Cerebellar cortex (tissue), 1 donor: Measurements from ENCODE around the gene DSCAM.
A peak's percentile ranks its signal among the peaks of the same experiment; 100 is the strongest.

ENCODE experiments used
- DNase-seq: peaks from one replicate; pipeline ENCODE4 v3.0.0-alpha.2; 2015; ENCODE audit warnings: low spot score

The DSCAM gene

DNA sequence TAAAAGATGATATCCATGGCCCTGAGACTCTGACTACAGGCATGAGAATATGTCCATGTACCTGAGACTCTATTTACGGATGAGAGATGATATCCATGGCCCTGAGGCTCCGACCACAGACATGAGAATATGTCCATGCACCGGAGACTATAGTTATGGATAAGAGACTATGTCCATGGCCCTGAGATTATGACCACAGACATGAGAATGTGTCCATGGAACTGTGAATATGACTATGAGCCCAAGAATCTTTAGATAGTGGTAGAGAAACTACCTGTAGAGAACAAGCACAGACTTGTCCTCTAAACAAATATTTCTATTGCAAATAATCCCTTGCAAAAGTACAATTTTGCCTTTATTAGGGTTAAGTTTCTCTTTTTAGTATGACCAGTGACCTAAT lies 716.5 kb downstream of the DSCAM start:
- no peak for DNase-seq

DNA sequence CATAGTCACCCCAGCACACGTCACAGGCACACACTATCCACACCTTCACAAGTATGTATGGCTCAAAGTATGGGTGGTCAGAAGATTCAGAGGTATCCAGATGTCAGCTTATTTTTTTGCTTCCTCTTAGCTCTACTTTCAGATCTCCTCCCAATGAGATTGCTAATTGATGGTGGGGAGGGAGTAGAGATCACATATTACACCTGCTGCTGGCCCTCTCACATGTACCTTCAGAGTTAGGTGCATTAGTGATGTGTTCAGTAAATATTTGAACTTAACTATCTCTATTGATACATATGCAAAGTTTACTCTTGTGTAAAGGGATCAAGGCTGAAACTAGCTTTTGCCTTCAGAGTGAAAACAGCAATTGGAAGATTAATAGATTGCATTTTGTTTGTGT lies 717.1 kb downstream of the DSCAM start:
- no peak for DNase-seq

DNA sequence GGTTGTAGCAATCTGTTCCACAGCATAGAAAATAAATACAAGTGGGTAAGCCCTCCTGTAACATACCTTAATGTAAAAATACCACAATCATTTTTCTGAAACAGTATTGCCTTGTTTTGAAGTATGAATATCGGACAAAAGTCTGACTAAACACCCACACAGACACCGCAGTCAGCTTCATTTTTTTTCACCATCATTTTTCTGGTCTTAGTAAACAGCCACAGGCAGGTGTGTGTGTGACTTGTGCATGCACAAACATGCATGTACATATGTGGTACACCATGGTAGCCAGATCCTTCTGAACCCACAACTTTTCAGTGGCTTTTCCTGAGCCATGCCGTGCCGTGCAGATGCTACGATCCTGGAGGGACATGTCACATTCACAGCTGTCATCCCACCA lies 718.1 kb downstream of the DSCAM start:
- DNase-seq, result no peak

DNA sequence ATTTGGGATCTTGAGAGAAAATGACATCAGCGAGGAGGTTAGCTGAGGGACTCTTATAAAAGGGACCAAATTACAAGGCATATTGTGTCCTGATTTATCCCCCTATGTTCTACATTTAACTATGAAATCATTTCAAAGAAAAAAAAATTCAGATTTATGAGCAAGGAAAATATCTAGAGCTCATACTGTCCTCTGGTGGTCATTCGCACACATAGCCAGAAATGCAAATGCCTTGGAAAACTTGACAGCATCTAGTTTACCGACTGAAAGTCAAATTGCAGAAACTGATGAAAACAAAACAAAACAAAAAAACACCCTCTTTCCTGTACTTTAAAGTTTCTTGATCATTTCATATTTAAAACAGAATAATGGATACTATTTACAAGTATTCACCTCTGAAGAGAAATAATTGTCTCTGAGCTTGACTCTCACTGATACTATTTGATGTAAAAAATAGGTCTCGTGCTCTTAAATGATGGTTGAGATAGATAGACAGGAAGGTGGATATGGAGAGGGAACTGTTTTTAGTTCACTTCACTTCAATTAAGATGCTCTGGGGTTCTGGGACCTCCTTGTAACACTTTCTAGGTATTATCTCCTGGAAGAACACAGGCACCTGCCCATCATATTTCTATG lies 725.9 kb downstream of the DSCAM start:
- peak; percentile 13 for DNase-seq

DNA sequence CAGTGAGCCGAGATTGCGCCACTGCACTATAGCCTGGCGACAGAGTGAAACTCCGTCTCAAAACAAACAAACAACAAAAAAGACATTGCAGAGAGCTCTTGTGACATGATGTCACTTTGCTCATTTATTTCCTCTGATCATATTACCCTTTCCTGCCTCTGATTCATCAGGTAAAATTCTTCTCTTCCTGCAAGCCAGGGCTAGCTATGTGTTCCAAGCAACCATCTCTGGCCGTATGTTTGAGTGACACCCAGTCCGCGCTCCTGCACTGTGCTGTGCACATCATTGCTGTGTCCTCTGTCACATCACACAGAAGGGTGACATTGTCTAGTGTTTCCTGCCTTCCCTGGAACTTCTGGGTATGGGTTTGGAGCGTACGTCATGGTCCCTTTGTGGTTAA lies 728.4 kb downstream of the DSCAM start:
- DNase-seq, result no peak

DNA sequence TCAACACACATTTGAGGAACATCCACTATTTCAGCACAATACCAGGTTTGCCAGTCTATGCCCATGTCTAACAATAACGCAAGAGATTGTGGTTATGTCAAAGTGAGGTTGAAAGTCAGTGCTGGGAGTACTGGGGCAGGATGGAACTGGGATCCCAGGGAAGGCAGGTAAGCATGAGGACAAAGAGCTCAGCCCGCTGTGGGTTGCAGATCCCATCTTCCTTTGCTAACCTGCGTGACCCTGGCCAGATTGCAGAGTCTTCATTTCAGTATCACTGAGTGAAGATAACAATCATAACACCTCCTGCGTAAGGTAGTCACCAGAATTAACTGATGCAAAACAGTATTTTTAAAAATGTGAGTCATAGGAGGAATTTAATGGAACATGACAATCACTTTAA lies 729.7 kb downstream of the DSCAM start:
- DNase-seq, result no peak

DNA sequence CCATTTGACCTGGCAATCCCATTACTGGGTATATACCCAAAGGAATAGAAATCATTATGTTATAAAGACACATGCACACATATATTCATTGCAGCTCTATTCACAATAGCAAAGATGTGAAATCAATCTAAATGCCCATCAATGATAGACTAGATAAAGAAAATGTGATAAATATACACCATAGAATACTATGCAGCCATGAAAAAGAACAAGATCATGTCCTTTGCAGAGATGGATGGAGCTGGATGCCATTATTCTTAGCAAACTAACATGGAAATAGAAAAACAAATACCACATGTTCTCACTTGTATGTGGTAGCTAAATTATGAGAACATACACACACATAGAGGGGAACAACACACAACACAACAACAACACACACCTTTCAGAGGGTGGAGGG lies 731.2 kb downstream of the DSCAM start:
- DNase-seq, result no peak

DNA sequence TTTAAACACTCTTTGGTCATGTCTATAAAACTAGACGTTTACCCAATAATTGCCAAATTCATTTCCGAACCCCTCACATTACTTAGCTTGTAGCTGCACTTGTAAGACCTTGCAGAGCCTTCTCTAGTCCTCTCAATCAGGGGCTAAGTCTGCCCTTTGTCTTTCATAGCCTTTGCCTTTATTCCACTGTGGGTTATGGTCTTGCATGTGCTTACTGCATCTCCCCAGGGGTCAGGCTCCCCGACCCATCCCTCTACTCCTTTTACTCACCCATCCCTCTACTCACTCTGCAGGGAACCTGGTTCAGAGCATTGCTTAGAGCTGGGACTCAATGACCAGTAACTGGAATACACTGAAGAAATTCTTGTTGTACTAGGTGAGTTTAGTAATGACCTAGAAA lies 744.3 kb downstream of the DSCAM start:
- no peak for DNase-seq

DNA sequence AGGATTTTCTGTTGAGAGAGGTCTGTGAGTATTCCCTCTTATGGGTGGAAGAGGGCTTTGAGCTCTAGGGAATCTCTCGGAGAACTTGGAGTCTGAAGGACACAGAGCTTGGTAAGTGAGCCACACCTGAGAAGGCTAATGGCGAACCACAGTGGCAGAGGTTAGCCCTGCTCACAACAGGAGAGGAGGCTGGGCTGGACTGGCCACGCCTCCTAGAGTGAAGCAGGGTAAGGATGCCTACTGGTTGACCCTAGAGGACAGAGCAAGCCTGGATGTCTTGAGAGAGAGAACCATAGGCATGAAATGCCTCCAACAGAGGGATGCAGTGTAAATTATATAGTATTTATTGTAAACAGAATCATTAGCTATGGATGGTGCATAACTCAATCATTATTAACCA lies 747.1 kb downstream of the DSCAM start:
- no peak for DNase-seq

DNA sequence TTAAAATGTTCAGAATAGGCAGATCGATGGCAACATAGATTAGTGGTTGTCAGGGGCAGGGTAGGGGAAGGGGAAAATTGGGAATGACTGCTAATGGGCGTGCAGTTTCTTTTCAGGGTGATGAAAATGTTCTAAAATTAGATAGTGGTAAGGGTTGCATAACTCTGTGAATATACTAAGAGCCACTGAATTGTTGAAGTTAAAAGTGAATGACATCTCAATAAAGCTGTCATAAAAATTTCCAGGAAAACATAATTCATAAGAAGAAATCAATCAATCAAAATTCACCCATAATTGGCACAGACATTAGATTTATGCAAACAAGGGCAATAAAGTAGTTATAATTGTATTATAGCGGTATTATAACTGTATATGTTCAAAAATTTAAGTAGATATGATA lies 751.5 kb downstream of the DSCAM start:
- no peak for DNase-seq

DNA sequence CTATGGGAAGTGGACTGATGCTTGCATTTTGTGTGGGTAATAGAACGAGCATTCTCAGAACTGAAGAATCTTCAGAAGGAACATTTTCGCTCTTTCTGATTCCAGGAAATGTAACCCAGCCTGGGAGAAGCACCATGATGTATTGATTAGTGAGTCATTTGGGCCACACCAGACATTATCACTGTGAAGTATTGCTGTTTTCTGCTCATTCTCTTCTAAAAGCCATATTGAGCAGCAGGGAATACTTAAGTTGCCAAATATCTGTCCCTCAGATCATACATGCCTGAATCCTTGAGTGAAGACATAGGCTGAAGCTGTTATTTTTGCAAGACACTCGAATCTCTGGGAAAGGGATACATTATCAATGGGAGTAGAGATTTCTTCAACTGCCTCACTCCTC lies 766.6 kb downstream of the DSCAM start:
- DNase-seq, result no peak

DNA sequence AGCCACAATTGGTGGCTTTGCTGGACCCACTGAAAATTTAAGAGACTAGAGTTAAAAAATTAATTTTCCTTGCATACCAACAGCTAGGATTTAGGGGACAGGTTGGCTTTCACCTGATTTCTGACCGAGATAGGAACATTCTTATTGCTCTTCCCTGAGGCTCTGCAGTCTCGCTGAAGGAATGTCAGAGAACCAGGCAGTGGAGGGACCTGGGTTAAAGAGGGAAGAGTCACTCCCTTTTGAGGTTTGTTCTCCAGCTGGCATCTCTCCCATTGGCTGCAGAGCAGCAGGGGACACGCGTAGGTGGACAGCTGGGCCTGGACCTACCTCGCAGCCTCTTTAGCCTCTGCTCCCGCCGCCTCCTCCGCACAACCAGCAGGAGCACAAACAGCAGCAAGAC lies 772.2 kb downstream of the DSCAM start:
- DNase-seq, result no peak

DNA sequence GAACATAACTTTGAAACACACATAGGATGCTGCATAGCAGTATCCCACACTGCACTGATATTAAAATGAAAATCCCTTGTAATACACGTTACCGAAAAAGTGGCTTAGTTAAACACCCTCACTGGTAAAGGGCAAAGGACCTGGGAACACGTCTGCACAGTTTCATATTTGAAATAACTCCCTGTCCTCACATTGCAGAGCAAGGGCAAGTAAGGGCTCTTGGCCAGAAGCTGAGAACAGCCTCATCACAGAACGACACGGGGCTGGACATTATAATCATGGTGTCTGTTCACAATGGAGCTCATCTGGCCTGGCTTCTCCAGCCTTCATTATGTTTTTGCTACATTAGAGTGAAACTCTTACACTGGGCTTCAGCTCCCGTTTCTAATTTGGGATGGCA lies 772.8 kb downstream of the DSCAM start:
- DNase-seq, result no peak

DNA sequence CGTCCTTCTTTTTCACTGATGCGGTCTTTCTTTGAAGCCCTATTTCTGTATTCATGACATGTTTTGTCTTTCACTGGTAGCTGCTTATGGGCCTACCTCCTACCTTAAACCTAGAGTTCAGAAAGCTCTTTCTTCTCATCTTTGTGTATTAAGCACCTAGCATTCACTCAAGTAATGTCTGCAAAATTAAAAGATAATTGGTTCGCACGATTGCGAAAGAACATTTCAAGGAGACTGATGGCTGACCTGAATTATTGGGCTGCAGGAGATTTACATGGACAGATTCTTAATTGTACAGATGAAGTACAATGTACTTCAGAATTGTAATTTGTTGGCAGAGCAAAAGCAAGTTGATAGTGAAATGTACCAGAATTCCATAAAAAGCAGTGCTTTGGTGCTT lies 773.3 kb downstream of the DSCAM start:
- DNase-seq, result no peak

DNA sequence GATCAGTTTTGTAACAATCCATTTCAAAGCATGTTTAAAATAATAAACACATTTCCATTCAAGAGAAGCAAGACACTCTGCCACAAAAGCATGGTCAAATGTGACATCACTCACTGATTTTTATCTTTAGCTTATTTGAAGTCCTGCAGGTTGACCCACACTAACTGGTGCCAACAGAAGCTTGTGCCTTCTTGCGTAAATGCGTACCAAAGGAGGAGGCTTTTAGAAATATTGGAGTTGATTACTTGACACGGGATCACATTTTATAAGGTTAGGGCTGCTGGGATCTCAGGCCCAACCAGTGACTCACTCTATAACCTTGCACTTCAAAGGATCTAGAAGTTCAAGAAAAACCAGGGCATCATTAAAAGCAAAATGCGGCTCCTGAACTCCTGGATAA lies 776.1 kb downstream of the DSCAM start:
- no peak for DNase-seq

DNA sequence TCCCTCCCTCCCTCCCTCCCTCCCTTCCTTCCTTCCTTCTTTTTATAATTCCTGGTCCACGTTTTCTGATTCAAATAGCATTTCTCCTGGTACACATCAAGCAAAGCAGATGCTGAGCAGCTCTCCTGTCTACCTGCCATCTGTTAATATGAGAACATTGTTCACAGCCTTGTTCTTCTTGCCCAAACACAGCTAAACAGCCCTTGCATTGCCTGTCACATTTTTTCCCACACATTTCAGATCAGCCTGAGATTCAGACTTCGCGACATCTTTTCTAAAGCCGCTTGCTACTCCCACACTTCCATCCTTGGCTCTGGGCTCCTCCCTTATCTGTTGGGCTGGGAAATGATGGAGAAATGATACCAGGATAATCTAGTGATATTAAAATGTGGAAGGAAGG lies 779.2 kb downstream of the DSCAM start:
- DNase-seq, result peak; percentile 23

DNA sequence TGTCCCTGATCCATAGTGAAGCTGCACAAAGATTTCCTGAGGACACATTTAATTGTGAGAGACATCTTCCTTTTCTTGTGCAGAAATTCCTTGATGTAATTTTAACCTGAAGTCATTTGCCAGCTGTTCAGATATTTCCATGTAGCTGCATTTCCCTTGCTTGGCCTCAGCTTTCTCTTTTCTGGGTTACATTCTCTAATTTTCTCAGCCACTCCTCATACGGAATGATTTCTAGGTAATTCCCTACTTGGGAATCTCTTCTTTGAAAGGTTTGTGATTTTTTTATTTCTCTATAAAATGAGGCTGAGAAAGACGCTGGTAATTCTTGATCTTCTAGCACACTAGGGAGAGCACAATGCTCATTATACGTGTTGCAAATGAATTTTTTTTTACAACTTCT lies 780.7 kb downstream of the DSCAM start:
- DNase-seq, result no peak

DNA sequence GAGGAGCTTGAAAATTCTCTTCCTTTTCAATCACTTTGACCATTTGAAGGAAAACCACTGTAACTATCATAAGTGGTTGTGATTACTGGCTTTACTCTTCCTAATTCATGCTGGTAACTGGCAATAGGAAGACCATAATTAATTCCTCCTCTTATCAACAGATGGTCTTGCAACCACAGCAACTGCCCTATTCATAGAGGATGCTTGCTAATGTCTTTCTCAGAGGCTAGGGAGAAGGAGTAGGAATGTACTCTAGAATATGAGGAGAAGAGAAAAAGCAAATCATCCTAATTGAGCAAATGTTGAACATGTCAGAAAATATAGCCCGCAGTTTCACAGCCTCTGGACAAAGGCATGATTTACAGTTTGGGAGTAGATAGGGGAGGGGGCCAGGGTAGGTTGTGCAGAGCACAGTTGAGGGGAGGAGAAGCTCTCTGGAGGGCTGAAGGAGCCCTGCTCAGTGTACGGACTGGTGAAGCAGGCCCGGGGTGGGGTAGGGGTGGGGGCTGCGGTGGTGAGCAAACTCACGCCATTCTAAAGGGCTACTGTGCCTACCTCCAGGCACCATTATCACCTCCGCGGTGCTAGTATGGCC lies 786.8 kb downstream of the DSCAM start:
- DNase-seq, result no peak

DNA sequence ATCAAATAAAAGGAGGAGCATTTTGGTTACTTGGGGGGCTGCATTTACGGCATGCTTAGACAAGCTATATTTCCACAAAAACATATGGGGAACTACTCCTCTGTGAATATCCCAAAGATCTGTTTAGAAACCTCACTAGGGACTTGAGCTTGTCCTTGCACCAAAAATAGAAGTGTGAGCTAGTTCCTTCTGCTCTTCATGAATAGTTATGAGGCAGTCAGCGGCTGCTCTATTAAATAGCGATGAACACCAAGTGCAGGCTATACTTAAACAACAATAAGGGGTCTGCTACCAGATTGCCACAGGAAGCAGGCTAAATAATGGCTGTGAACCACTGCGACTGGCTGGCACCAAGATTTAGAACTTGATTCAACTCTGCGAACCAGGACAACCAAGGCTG lies 789.6 kb downstream of the DSCAM start:
- no peak for DNase-seq

DNA sequence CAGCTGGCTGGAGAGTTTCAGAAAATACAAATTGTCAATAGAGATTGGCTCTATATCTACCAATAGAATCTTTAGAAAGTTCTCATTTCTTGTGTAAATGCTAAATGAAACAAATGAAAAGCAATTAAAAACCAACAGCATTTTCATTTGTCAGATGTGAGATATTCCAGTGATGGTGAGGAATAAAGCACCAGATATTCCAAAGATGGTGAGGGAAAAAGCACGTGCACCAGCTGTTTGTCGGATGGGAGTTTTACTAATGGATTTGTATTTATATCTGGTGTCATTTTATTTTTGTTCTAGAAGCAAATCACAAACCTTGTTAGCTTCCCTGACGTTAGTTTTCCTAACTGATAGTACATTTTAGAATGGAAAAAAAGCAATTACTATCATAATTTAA lies 790.9 kb downstream of the DSCAM start:
- no peak for DNase-seq

DNA sequence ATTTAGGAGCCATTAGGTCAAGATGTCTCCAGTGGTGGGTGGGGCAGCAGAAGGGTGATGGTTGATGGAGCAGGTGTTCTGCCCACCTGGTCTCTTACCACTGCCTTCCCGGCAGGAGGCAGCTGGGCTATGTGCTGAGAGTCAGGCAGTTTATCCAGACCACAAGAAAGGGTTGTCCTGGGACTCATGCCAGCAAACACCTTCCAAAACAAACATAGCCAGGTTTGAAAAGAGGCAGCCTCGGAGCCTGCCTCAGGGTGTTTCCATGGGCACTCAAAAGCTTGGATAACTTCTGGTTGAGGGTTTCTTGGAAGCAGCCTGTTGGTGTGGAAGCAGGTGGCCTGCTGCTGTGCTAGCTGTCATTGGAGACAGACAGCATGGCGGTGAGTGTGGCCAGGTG lies 792.6 kb downstream of the DSCAM start:
- DNase-seq, result no peak

DNA sequence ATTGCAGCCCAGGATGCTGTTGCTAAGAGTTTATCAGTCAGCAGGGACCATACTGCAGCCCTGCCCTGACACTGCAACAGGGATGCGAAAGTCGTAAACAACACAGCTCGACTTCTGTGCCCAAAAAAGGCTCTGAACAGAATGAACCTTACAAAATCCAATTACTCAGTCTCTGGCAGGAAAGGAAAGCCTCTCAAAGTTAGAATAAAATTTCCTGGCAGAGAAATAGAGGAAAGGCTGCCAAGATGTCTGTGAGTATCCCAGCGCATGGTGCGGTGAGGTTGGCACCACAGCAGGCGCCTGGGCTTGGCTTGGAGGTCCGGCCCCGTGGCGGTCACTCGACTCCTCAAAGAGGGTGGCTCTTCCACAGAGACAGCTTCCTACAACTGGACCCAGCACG lies 794.0 kb downstream of the DSCAM start:
- peak; percentile 13 for DNase-seq

DNA sequence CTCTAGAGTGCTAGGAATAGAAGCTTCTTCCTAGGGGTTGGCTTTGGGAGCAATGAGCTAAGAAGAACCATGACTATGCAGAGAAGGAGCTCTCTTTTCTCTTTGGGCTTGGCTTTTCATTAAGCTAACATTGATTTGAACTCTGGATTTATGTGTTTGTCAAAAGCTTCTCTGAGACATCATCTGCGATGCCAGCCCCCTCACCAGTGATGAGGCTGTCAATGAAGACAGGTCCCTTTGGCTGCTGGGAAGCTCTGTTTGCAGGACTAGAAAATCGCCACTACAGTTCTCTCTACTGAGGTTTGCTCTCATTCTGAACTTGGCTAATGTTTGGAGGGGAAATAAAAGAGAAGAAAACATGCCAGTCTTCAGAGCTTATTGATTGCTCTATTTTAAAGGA lies 794.7 kb downstream of the DSCAM start:
- DNase-seq, result no peak

DNA sequence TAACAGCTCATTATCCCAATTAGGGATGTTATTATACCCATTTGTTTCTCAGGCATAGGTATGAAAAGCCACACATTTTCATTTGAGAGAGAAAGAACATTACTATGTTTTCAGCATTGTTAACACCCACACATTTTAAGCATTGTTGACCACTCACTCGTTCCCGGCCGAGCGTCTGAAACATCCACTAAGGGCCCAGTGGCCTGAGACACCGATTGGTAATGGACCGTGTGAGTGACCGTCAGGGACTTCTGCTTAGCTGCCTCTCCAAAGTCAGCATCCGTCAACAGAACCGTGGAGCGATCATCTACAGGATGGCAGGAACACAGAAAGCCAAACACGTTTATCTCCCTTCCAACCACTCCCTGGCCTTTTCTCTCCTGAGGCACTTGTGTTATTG lies 795.2 kb downstream of the DSCAM start:
- DNase-seq, result no peak

DNA sequence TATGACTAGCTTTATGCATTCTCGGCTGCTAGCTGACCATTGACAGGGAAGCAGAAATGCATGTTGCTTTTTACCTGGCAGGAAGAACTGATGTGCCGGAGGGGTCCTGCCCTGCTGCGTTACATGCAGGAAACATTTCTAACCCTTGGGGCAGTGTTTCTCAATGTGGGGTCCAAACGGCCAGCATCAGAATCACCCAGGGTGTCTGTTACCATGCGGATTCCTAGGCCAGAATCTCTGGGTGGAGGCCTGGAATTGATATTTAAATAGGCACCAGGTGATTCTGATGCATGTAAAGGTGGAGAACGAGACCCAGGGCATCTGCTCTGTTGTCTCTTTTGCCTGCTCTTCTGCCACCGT lies 797.0 kb downstream of the DSCAM start:
- DNase-seq, result no peak
